PC-3 (cell line): ENCODE data around the gene AJUBA. TPM values are rescaled to one million over a fixed set of nuclear protein-coding genes. Genes with fewer than 3 reads are reported as not detected.

Source experiments
- ATAC-seq: fragments of 200-7000 bp; cut with Tn5 transposase; 2 replicates; pipeline ENCODE4 v1.9.1; 2020; ENCODE audit warnings: mild to moderate bottlenecking, moderate library complexity
- BruUV-seq: library from RNA; stranded (reverse); fragments of 400-500 nt; replicated peaks from 2 replicates; lab custom pipeline; 2021; lab: Mats Ljungman, UMichigan
- CTCF ChIA-PET: fragments of 300-600 bp; sonication (Branson Sonifier 250); formaldehyde crosslinking; loops from one replicate; lab custom pipeline; 2022; ENCODE audit warnings: antibody characterized with exemption; lab: Charles Lee
- POLR2A ChIA-PET: fragments of 300-600 bp; sonication (Branson Sonifier 250); formaldehyde crosslinking; loops from one replicate; lab custom pipeline; 2022; ENCODE audit warnings: antibody characterized with exemption; ENCODE audit not compliant: unreplicated experiment; lab: Charles Lee
- DNase-seq: peaks from one replicate; pipeline ENCODE4 v3.0.0-alpha.2; 2015
- H2AFZ ChIP-seq: fragments of 300-600 bp; sonication (generic); 2 replicates; pipeline ENCODE4 v1.6.0; 2016; ENCODE audit warnings: antibody characterized with exemption, low read length
- H3F3A ChIP-seq: fragments of 300-600 bp; sonication (generic); one replicate; pipeline ENCODE4 v1.6.0; 2017; ENCODE audit warnings: antibody characterized with exemption, low read length, control low read depth, mild to moderate bottlenecking; ENCODE audit not compliant: unreplicated experiment
- H3K27ac ChIP-seq: fragments of 300-600 bp; sonication (generic); 2 replicates; pipeline ENCODE4 v1.5.1; 2016; ENCODE audit warnings: mild to moderate bottlenecking, low read length
- H3K27me3 ChIP-seq: fragments of 300-600 bp; sonication (generic); 2 replicates; pipeline ENCODE4 v1.6.1; 2016; ENCODE audit warnings: low read length, mixed read lengths
- H3K36me3 ChIP-seq: fragments of 300-600 bp; sonication (generic); 2 replicates; pipeline ENCODE4 v1.6.1; 2016; ENCODE audit warnings: low read depth, mixed run types, low read length, mixed read lengths
- H3K4me1 ChIP-seq: fragments of 300-600 bp; sonication (generic); 2 replicates; pipeline ENCODE4 v1.5.1; 2016; ENCODE audit warnings: low read length; ENCODE audit not compliant: insufficient read depth
- H3K4me2 ChIP-seq: fragments of 300-600 bp; sonication (generic); 2 replicates; pipeline ENCODE4 v1.6.0; 2016; ENCODE audit warnings: low read length
- H3K4me3 ChIP-seq: fragments of 300-600 bp; sonication (generic); 2 replicates; pipeline ENCODE4 v1.5.1; 2016; ENCODE audit warnings: mild to moderate bottlenecking, low read length, mixed read lengths
- H3K79me2 ChIP-seq: fragments of 300-600 bp; sonication (generic); 2 replicates; pipeline ENCODE4 v1.6.1; 2017; ENCODE audit warnings: low read length, mixed read lengths
- H3K9ac ChIP-seq: fragments of 300-600 bp; sonication (generic); 2 replicates; pipeline ENCODE4 v1.6.0; 2016; ENCODE audit warnings: mild to moderate bottlenecking, low read length
- H3K9me2 ChIP-seq: fragments of 300-600 bp; sonication (generic); replicated peaks from 2 replicates; pipeline ENCODE4 v1.6.1; 2016; ENCODE audit warnings: mixed run types, low read length, mixed read lengths
- H3K9me3 ChIP-seq: fragments of 300-600 bp; sonication (generic); 2 replicates; pipeline ENCODE4 v1.6.1; 2016; ENCODE audit warnings: low read length, mixed read lengths
- H4K20me1 ChIP-seq: fragments of 300-600 bp; sonication (generic); 2 replicates; pipeline ENCODE4 v1.6.1; 2016; ENCODE audit warnings: low read length, mixed read lengths
- CTCF ChIP-seq: fragments of 300-600 bp; sonication (generic); conservative IDR thresholded peaks from 2 replicates; pipeline ENCODE4 v1.5.1; 2017; ENCODE audit warnings: antibody characterized with exemption, low read depth, mild to moderate bottlenecking, low read length
- EZH2 ChIP-seq: fragments of 300-600 bp; sonication (generic); IDR thresholded peaks from one replicate; pipeline ENCODE4 v1.6.1; 2017; ENCODE audit warnings: antibody characterized with exemption, mild to moderate bottlenecking, low read length; ENCODE audit not compliant: unreplicated experiment
- EZH2phosphoT487 ChIP-seq: fragments of 300-600 bp; sonication (generic); IDR thresholded peaks from 2 replicates; pipeline ENCODE4 v1.6.1; 2018; ENCODE audit warnings: mild to moderate bottlenecking, antibody characterized with exemption, low read length, borderline replicate concordance
- intact Hi-C: fragments of 100-400 bp; cut with micrococcal nuclease; formaldehyde crosslinking; loops from 2 replicates; pipeline ENCODE4 v1.9.0; 2023
- total RNA-seq: library from RNA; depleted of rRNA; stranded (reverse); fragments of >200 nt; gene quantifications from 2 replicates; pipeline ENCODE4 v1.2.3, GENCODE V29; 2014

AJUBA gene
- total RNA-seq, 1 experiment from 2014 or later: 81.1 TPM

GRCh38 chr14:23009483-23009938, 27.2 kb upstream of the AJUBA start:
- Histone ChIP-seq H3K36me3 (no peaks in the 10 kb centered on the region), H3K9me2 (no peaks in the 10 kb centered on the region), H3K27me3 (no peaks in the 10 kb centered on the region), H3K4me2 (peak overlapping the region; percentile 80), H3K9me3 (no peaks in the 10 kb centered on the region), H3K4me3 (peak overlapping the region; percentile 67), H3K27ac (peak overlapping the region; percentile 44), H4K20me1 (no peaks in the 10 kb centered on the region), H3F3A (peaks cover 7% of the 10 kb centered on the region), H3K9ac (peak overlapping the region; percentile 65), H3K4me1 (peaks cover 40% of the 10 kb centered on the region), H2AFZ (peak overlapping the region; percentile 90), H3K79me2 (peaks cover 4% of the 10 kb centered on the region; the same call in 1 of the 2 replicates)
- TSS peak; percentile 85 for BruUV-seq
- CTCF ChIA-PET: no interaction called here
- ATAC-seq (no peak), DNase-seq (no peak)
- POLR2A ChIA-PET: no interaction called here
- intact Hi-C loops: no loop called here
- TF ChIP-seq EZH2: no peak

GRCh38 chr14:23008831-23009230, 26.5 kb upstream of the AJUBA start:
- Histone ChIP-seq H3K4me2 (peak overlapping the region; percentile 80), H3K36me3 (no peaks in the 10 kb centered on the region), H4K20me1 (no peaks in the 10 kb centered on the region), H3K9ac (no peak overlapping the region), H3K27ac (no peak overlapping the region), H3K27me3 (no peaks in the 10 kb centered on the region), H2AFZ (no peak overlapping the region), H3K4me1 (peaks cover 40% of the 10 kb centered on the region), H3K4me3 (peak overlapping the region; percentile 67; the same call in 1 of the 2 replicates), H3K79me2 (peaks cover 4% of the 10 kb centered on the region; the same call in 1 of the 2 replicates), H3F3A (peaks cover 7% of the 10 kb centered on the region), H3K9me3 (no peaks in the 10 kb centered on the region), H3K9me2 (no peaks in the 10 kb centered on the region)
- intact Hi-C loops: loop anchor here (1.0 kb wide), 1 partner anchor 25 kb away; the partner anchor contains the start of gene PSMB5
- TF ChIP-seq EZH2 (no peak), EZH2phosphoT487 (no peak), CTCF (no peak)
- CTCF ChIA-PET: interaction anchor here (0.7 kb wide), 1 partner anchor 101 kb away, joined by 3 read pairs; no protein-coding TSS in a partner anchor
- ATAC-seq: no peak
- BruUV-seq: no TSS peak
- peak; percentile 36 for DNase-seq
- POLR2A ChIA-PET: interaction anchor here (0.6 kb wide), 1 partner anchor 179 kb away, joined by 10 read pairs; no protein-coding TSS in a partner anchor

GRCh38 chr14:23006544-23007419, 24.4 kb upstream of the AJUBA start:
- BruUV-seq: TSS peak; percentile 1

More at GRCh38 chr14:23006544-23007419, 24.4 kb upstream of the AJUBA start:
- H3K4me1 ChIP-seq: peaks cover 40% of the 10 kb centered on the region
- DNase-seq (peak; percentile 98), ATAC-seq (peak; percentile 92)
- ChIA-PET CTCF (interaction anchor here (0.6 to 1.7 kb wide), 5 partner anchors 12 to 62 kb away, joined by 3 to 16 read pairs (median 6); no protein-coding TSS in a partner anchor), POLR2A (interaction anchor here (0.5 to 1.3 kb wide), 7 partner anchors 12 to 476 kb away, joined by 3 to 12 read pairs (median 5); partner anchors contain the start of genes ACIN1, AJUBA and C14orf119)
- H3K4me2 ChIP-seq: peak overlapping the region; percentile 89
- intact Hi-C loops: no loop called here
- no peaks in the 10 kb centered on the region for H3K9me3 ChIP-seq
- H3K9ac ChIP-seq: peak overlapping the region; percentile 86
- H3F3A ChIP-seq: peaks cover 7% of the 10 kb centered on the region
- no peak for TF ChIP-seq EZH2
- TF ChIP-seq EZH2phosphoT487: no peak
- peak; percentile 36; the same call in 1 of the 2 replicates for TF ChIP-seq CTCF
- H3K4me3 ChIP-seq: peak overlapping the region; percentile 73
- no peaks in the 10 kb centered on the region for H3K9me2 ChIP-seq
- no peaks in the 10 kb centered on the region for H4K20me1 ChIP-seq
- H3K79me2 ChIP-seq: peaks cover 4% of the 10 kb centered on the region; the same call in 1 of the 2 replicates
- peak overlapping the region; percentile 89 for H2AFZ ChIP-seq
- peak overlapping the region; percentile 90 for H3K27ac ChIP-seq
- no peaks in the 10 kb centered on the region for H3K36me3 ChIP-seq
- H3K27me3 ChIP-seq: no peaks in the 10 kb centered on the region
